Lower leg skin (tissue), 4 donors: ENCODE measurements around the gene PALLD. TPM values are rescaled to one million over a fixed set of nuclear protein-coding genes. Genes with fewer than 3 reads are reported as not detected.

ENCODE experiments used
- DNase-seq, 2 donors: peaks; one replicate each; pipeline ENCODE4 v3.0.0-alpha.2; 2019; ENCODE audit warnings: low spot score in 2 of 2
- H3K4me3 ChIP-seq: fragments of 200-600 bp; sonication (generic); 2 replicates; pipeline ENCODE4 v1.5.1; 2017; ENCODE audit warnings: mild to moderate bottlenecking, low read depth; ENCODE audit not compliant: poor library complexity, severe bottlenecking
- POLR2A ChIP-seq, 2 donors: fragments of 450-650 bp; IDR thresholded peaks; one replicate each; pipeline ENCODE4 v1.6.1; 2016 to 2017; ENCODE audit warnings: antibody characterized with exemption in 2 of 2, mild to moderate bottlenecking in 1 of 2, moderate library complexity in 1 of 2
- WGBS, 2 donors: methylation state at CpG; one replicate each; pipeline ENCODE4 v1.1.5; 2018; 5-methylcytosine and 5-hydroxymethylcytosine counted together
- intact Hi-C: fragments of 100-400 bp; cut with DNase I; formaldehyde crosslinking; loops from one replicate; pipeline ENCODE4 v1.15.0; 2023; ENCODE audit warnings: low total_unique reads
- total RNA-seq, 4 donors: library from RNA; depleted of rRNA; stranded (reverse); fragments of >200 nt; gene quantifications; one replicate each; pipeline ENCODE4 v1.1.0, GENCODE V29; 2016
- TF ChIP-seq, protein P1 (sequence below), 3 donors: fragments of 450-650 bp; IDR thresholded peaks; one replicate each; pipeline ENCODE4 v1.5.1; 2016; ENCODE audit warnings: antibody characterized with exemption in 3 of 3, mild to moderate bottlenecking in 3 of 3, moderate library complexity in 2 of 3

Gene PALLD
- total RNA-seq, 4 donors from 2014 or later = 46.1 to 103 (median 77.6) TPM

DNA sequence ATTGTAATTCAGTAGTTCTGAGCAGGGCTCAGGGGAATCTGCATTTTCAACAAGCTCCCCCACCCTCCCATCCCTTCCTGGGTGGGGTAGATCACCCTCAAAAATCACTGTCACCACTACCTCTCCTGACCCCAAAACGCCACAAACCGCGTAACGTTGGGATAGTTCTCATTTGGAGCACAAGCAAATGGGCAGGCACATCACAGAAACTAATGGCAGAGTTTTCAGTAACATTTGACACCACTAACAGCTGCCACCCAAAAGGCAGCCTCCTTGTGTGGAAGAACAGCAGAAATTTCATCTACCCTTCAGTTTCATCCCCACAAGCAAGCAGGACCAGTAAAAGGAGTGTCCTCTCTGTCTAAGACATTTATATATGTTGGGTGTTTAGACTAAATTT is 132.7 kb downstream of the PALLD start:
- WGBS, 2 donors = 75 to 93% methylated on average over 4 of the region's 4 CpGs
- TF ChIP-seq POLR2A (IDR thresholded peaks at IDR 0.05) = no peak
- TF ChIP-seq, protein P1, sequence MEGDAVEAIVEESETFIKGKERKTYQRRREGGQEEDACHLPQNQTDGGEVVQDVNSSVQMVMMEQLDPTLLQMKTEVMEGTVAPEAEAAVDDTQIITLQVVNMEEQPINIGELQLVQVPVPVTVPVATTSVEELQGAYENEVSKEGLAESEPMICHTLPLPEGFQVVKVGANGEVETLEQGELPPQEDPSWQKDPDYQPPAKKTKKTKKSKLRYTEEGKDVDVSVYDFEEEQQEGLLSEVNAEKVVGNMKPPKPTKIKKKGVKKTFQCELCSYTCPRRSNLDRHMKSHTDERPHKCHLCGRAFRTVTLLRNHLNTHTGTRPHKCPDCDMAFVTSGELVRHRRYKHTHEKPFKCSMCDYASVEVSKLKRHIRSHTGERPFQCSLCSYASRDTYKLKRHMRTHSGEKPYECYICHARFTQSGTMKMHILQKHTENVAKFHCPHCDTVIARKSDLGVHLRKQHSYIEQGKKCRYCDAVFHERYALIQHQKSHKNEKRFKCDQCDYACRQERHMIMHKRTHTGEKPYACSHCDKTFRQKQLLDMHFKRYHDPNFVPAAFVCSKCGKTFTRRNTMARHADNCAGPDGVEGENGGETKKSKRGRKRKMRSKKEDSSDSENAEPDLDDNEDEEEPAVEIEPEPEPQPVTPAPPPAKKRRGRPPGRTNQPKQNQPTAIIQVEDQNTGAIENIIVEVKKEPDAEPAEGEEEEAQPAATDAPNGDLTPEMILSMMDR (IDR thresholded peaks at IDR 0.05) = no peak
- intact Hi-C loops = no loop called here
- DNase-seq = peak in 1 of 2 donors; percentile 63
- H3K4me3 ChIP-seq = no peak overlapping the region

DNA sequence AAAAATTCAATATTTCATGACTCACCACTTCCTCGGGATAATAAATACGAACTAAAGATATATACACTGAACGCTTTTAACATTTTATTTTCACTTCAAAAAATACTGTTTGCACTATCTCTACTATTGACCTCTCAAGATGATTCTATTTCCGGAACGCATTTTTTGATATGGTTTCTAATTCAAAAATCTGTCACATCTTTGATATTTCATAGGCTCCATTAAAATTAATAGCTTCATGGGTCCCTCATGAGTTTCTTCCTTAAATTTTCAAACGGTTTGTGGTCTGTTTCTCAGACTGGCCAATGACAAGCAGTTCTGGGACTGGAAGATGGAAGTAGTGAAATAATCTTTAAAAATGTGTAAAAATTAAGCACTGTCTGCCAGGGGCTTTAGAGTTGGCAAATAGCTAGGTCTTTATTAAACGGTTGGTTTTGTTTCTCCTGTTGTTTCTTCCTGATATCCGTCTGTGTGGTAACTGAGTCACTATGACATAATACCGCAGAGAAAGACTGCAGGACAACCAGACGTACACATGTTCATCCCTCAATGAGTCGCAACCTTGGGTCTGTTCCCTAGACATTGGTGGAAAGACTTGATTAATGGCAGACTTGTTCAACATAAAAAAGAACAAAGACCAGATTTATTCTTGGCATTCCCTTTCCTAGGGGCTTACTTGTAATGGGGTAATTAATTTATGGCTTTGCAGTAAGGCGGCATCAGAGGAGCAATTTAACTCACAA is 133.8 kb downstream of the PALLD start:
- TF ChIP-seq POLR2A (IDR thresholded peaks at IDR 0.05) = no peak
- TF ChIP-seq, protein P1 (IDR thresholded peaks at IDR 0.05) = no peak
- 62 to 68% methylated on average over 12 of the region's 12 CpGs for WGBS, 2 donors
- peak in 1 of 2 donors; percentile 6 for DNase-seq
- intact Hi-C loops = no loop called here
- no peak overlapping the region for H3K4me3 ChIP-seq

DNA sequence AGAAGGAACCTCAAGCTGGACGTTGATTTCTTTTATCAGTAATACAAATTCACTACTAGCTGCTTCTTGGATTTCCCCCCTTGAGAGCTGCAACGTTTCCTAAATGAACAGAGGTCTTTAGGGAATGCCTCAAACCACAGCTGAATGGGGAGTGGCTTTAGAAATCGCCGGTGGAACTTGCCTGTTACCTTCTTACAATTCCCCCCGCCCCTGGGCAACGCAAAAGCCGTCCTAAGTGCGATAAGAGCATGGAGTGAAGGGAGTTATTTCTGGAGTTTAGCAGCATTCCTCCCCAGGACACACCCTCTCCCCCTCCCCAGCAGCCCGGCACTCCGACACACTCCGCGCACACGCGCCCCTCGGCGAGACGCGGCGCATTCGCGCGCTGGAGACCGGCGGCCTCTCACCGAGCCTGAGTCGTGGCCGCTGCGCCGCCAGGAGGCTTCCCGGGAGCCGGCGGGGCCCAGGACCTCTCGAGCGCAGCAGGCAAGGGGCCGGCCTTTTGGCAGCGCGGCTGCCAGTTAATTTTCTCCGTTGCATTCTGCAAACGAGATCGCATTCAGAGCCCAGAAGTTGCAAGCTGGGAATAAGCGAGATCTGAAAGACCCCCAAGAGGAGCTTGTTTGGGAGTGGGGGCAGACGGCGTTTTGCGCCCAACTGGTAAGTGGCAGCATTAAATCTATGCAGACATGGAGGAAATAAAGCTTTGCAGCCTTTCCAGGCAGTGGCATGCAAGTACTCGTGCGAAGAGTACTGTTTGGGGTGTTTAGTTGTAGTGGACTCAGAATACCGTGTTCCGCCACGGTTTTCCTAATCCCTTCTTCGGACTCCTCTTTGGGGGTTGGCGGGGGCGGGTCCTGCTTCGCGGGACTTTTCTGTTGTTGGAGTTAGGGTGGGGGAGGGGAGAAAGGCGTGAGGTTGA is 134.7 kb downstream of the PALLD start:
- TF ChIP-seq POLR2A (IDR thresholded peaks at IDR 0.05) = no peak
- TF ChIP-seq, protein P1 (IDR thresholded peaks at IDR 0.05) = no peak
- peak overlapping the region; percentile 30 for H3K4me3 ChIP-seq
- DNase-seq = peak in 1 of 2 donors; percentile 91
- intact Hi-C loops = no loop called here
- WGBS, 2 donors = 0 to 1% methylated on average over 25 to 40 of the region's 55 CpGs

DNA sequence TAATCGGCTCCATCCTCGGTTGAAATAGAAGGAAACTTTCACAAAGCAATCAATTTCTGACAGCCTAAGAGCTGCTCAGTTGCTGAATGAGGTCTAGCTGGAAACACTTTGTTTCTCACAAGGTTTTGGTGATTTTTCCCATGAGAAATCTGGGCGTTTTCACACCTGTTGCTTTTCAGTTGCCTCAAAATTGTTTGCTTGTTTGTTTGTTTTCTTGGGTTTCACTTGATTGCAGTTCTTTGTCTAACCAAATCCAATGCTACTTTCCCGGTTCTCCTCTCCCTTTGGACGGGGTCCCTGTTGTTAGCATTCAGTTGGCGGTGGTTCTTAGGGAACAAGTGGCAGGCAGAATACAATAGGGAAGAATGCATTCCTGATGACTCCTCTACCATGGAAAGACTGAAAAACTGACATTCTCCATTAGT is 135.5 kb downstream of the PALLD start:
- DNase-seq = no peak
- no peak for TF ChIP-seq POLR2A (IDR thresholded peaks at IDR 0.05)
- TF ChIP-seq, protein P1 (IDR thresholded peaks at IDR 0.05) = no peak
- no peak overlapping the region for H3K4me3 ChIP-seq
- intact Hi-C loops = no loop called here
- WGBS, 2 donors = 9 to 15% methylated on average over 6 of the region's 6 CpGs

DNA sequence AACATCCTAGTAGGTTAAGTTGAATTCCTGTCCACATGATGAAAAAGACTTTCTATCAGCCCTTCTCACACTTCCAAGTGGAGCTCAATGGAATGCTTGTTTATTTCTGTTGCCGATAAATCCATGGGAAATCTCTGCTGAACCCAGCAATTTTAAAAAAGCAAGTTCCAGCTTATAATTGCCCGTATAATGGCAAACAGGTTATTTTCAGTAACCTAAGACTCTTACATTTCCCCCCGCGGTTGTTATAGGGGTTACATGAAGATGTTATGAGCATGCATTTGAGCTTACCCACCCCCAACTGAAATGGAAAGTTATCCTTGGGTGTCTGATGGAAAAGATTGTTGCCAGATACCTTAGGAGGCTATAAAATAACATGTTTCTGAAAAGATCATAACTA is 136.2 kb downstream of the PALLD start:
- peak in 1 of 2 donors; percentile 10 for DNase-seq
- 25 to 40% methylated on average over 4 of the region's 4 CpGs for WGBS, 2 donors
- H3K4me3 ChIP-seq = no peak overlapping the region

More for the DNA sequence above, 136.2 kb downstream of the PALLD start:
- TF ChIP-seq, protein P1 (IDR thresholded peaks at IDR 0.05) = no peak
- no peak for TF ChIP-seq POLR2A (IDR thresholded peaks at IDR 0.05)
- intact Hi-C loops = no loop called here
